ENCODE measurements around the gene MBD2. TPM values are rescaled to one million over a fixed set of nuclear protein-coding genes. Genes with fewer than 3 reads are reported as not detected.

The MBD2 gene
- total RNA-seq, 1 experiment from 2014 or later = 79.1 TPM

GRCh38 chr18:54247511-54248175 is 23.2 kb upstream of the MBD2 start:
- RAD21 ChIA-PET (ENCODE audit: low non-redundant PET in 1 of 2, low total read pairs in 2 of 2, uncharacterized antibody in 2 of 2, unreplicated experiment in 2 of 2) = no interaction called here
- Histone ChIP-seq H3K4me2 (ENCODE audit: low read length) (no peak overlapping the region), H3K4me1 (ENCODE audit: control insufficient read depth in 1 of 2, insufficient read depth in 2 of 2, low read length in 2 of 2) (no peaks in the 10 kb centered on the region), H3K79me2 (ENCODE audit: insufficient read depth, low read length) (no peaks in the 10 kb centered on the region), H4K20me1 (ENCODE audit: insufficient read depth) (no peaks in the 10 kb centered on the region), H3K9me3 (ENCODE audit: control insufficient read depth in 1 of 2, insufficient read depth in 1 of 2, low read depth in 1 of 2, low read length in 2 of 2) (no peaks in the 10 kb centered on the region), H3K9ac (ENCODE audit: low read length) (no peak overlapping the region), H3K27ac (ENCODE audit: low read depth, low read length) (no peak overlapping the region), H2AFZ (ENCODE audit: low read depth, low read length, poor library complexity, severe bottlenecking) (peak overlapping the region; percentile 45), H3K27me3 (ENCODE audit: insufficient read depth, low read length) (no peaks in the 10 kb centered on the region), H3K9me2 (ENCODE audit: insufficient read depth) (no peaks in the 10 kb centered on the region), H3K36me3 (ENCODE audit: control insufficient read depth in 1 of 2, insufficient read depth in 2 of 2, low read length in 2 of 2) (no peaks in the 10 kb centered on the region), H3K4me3 (replicated peaks in 1 of 2; ENCODE audit: low read depth in 1 of 2, low read length in 2 of 2) (no peak overlapping the region)
- DNase-seq (ENCODE audit: low read depth, low spot score) = no peak
- intact Hi-C loops (cut with micrococcal nuclease) = no loop called here
- POLR2A ChIA-PET = interaction anchor here (0.6 kb wide), 1 partner anchor 17 kb away, joined by 3 read pairs; no protein-coding TSS in a partner anchor
- no peak for ATAC-seq
- BruUV-seq (replicated peaks) = no TSS peak
- CTCF ChIA-PET = no interaction called here
- TF ChIP-seq MAX (IDR thresholded peaks at IDR 0.05) (no peak), ATF3 (IDR thresholded peaks at IDR 0.05) (no peak), CTCF (IDR thresholded peaks at IDR 0.05 in 2 of 3, conservative IDR thresholded peaks at IDR 0.05 in 1 of 3; ENCODE audit: borderline replicate concordance in 1 of 3, insufficient read depth in 1 of 3, low read depth in 2 of 3, low read length in 2 of 3) (no peak), JUND (IDR thresholded peaks at IDR 0.05) (no peak), ZBTB33 (IDR thresholded peaks at IDR 0.05; ENCODE audit: extremely low read depth, insufficient replicate concordance, low read length) (no peak), ZNF274 (IDR thresholded peaks at IDR 0.05; ENCODE audit: low read depth, low read length) (no peak)

Measured in HCT116 (cell line).